GM12874 (cell line): ENCODE measurements around the gene ACSM3.

Source experiments
- TF ChIP-seq, protein P1 (sequence below): IDR thresholded peaks from 2 replicates; pipeline ENCODE4 v1.5.1; 2011; ENCODE audit warnings: low read depth, mild to moderate bottlenecking, control low read depth, low read length, moderate library complexity; ENCODE audit not compliant: insufficient read depth

ACSM3 gene

DNA sequence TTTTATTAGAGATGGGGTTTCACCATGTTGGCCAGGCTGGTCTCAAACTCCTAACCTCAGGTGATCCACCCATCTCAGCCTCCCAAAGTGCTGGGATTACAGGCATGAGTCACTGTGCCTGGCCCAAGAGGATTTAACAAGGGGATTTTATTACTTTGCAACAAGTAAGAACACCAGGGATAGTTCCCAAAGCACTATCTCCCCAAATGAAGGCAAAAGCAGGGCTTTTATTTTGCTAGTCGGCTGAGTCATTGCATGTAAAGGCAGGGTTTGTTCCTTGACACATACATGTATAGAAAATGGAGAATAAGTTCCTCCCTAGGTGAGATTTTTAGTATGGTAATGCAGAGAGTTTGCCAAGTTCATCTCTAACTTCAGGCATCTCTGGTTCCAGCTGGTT lies 66.6 kb downstream of the ACSM3 start:
- TF ChIP-seq, protein P1, sequence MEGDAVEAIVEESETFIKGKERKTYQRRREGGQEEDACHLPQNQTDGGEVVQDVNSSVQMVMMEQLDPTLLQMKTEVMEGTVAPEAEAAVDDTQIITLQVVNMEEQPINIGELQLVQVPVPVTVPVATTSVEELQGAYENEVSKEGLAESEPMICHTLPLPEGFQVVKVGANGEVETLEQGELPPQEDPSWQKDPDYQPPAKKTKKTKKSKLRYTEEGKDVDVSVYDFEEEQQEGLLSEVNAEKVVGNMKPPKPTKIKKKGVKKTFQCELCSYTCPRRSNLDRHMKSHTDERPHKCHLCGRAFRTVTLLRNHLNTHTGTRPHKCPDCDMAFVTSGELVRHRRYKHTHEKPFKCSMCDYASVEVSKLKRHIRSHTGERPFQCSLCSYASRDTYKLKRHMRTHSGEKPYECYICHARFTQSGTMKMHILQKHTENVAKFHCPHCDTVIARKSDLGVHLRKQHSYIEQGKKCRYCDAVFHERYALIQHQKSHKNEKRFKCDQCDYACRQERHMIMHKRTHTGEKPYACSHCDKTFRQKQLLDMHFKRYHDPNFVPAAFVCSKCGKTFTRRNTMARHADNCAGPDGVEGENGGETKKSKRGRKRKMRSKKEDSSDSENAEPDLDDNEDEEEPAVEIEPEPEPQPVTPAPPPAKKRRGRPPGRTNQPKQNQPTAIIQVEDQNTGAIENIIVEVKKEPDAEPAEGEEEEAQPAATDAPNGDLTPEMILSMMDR = no peak

DNA sequence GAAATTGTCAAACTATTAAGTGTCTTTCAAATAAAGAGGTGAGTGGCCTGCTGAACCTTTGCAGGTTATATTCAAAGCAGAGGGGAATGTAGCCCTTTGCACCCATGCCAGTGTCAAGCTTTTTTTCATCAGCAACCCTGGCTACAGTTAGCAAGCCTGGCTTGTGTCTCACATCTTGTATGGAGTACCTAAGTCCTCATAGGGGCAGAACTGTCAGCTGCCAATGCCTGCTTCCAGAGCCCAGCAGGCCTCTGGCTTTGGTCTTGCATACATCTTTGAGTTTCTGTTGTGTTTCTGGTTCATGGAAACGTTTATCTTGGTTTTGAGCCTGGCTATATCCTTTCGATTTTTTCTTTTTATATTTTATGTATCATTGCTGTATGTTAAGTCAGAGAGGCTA lies 69.3 kb downstream of the ACSM3 start:
- TF ChIP-seq, protein P1 = no peak

DNA sequence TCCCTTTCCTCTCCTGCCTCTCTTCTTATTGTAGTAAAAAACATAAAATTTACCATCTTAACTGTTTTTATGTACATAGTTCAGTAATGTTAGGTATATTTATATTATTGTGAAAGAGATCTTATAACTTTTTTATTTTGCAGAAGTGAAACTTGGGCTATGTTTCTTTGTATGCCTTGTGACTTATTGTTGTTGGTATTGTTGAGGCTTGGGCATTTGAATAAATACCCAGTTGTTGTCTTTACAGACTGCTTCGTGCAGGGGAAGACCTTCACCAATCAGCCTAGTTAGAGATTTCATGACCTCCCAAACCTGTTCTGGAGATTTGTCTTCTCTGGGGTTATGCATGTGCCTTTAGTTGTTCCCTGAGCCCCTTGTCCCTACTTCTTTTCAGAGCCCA lies 74.4 kb downstream of the ACSM3 start:
- TF ChIP-seq, protein P1 = no peak

DNA sequence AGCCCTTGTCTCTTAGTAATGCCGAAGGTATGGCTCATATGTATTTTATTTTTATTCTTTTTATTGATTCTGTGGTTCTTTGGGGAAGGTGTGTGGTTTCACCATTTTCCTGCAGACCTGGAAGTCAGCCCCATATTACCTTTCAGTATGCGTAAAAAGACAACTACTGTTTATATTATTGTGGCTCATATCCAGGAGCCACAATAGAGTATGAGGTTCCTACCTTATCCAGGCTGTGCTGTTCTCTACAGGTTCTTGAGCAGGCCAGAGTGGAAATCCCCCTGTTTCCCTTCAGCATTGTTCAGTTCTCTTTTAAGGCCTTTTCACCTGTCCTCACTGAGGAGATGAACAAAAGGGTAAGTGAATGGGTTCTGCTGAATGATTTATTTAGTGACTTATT lies 75.7 kb downstream of the ACSM3 start:
- TF ChIP-seq, protein P1 = no peak

DNA sequence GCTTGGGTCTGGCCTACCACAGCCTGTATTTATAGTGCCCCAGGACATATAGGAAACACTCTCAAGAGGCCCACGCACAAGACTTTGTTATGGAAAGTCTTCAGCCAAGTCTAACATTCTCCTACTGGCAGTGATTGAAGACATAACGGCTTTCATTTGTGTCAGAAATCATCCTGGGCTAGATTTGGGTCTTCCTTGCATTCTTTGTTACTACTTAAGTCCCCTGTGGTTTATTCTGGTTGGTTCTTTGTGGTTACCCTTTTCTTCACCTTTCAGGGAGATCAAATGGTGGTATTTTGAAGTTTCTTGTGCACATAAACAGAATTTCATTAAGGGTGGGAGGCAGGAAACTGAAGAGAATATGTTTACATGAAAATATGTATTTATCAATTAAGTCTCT lies 80.2 kb downstream of the ACSM3 start:
- TF ChIP-seq, protein P1 = no peak

DNA sequence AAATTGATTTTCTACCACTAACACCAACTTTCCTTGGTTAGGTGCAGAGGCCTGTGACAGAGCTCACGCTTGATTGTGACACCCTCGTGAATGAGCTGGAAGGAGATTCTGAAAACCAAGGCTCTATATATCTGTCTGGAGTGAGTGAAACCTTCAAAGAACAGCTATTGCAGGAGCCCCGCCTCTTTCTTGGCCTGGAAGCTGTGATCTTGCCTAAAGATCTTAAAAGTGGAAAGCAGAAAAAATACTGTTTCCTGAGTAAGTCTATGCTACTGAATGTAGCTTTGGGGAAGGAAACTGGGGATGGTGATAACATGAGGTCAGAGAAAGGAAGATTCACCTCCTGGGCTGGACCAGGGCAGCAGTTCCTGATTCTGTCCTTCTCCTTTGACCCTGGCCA lies 80.8 kb downstream of the ACSM3 start:
- TF ChIP-seq, protein P1 = no peak

DNA sequence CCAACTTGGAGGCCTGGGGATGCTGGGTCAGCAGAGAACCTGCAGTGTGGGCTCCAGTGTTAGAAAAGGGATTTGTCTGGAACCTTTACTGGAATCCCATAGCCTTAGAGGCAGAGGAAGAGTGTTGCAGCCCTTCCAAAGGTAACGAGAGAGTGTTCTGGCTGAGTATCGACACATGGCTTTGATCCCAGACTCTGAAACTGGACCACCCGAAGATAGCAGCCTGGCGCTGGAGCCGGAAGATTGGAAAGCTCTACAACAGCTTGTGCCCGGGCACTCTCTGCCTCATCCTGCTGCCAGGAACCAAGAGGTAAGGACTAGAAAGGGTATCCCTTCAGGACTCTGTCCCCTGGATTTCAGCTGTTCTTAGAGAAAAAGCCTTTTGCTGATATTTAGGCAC lies 82.2 kb downstream of the ACSM3 start:
- TF ChIP-seq, protein P1 = no peak

DNA sequence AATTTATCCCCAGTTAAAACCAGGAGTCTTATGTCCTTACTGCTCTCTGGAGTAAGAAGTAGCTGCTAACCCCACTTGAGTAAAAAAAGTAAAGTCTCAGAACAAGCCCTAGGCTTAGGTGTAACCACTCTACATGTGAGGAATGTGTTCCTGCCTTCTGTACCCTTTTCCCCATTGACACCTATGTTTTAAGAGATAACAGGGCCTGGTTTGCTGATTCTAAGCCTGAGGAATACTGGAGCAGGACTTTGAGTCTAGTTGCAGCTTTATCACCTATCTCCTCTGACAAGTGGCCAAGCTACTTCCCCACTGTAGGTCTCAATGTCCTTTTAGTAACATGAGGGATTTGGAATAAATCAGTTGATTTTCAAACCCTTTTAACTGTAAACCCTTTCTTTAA lies 82.7 kb downstream of the ACSM3 start:
- TF ChIP-seq, protein P1 = no peak
